ENCODE data around the gene MACF1.

GRCh38 chr1:39500862-39501389 is 296.4 kb downstream of the MACF1 start:
- no peak for TF ChIP-seq POLR2A (IDR thresholded peaks at IDR 0.05)
- no peak for TF ChIP-seq CTCF (IDR thresholded peaks at IDR 0.05)
